Measurements from ENCODE around the gene SND1.

DNA sequence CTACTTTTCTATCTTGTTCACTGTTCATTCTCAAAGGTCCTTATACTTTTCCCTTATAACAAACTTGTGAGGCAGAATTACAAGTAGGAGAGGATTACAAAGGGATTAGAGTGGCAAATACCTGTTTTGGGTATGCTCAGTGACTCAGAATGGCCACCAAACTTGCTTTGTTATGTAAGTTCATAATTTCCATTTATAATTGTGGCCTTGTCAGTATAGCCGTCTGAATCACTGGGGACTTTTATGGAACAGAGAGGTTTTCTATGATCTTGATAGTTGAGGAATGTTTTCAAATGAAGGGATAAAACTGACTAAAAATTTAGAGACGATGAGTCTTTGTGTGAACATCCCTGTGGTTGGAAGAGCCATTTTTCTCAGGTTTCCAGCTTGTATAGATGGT is 116.2 kb downstream of the SND1 start:
- TF ChIP-seq CTCF (IDR thresholded peaks at IDR 0.05; ENCODE audit: extremely low read depth in 1 of 2, insufficient read depth in 1 of 2, low read depth in 1 of 2, low read length in 2 of 2) (no peak), JUN (IDR thresholded peaks at IDR 0.05; ENCODE audit: borderline replicate concordance, insufficient read depth, insufficient read length, low read depth) (no peak), POLR2AphosphoS5 (IDR thresholded peaks at IDR 0.05; ENCODE audit: insufficient read depth, low read depth, low read length) (no peak), MYC (IDR thresholded peaks at IDR 0.05; ENCODE audit: low read depth, low read length) (no peak)

Data from endothelial cell of umbilical vein (primary cell).